ENCODE data around the gene HIVEP3.

DNA sequence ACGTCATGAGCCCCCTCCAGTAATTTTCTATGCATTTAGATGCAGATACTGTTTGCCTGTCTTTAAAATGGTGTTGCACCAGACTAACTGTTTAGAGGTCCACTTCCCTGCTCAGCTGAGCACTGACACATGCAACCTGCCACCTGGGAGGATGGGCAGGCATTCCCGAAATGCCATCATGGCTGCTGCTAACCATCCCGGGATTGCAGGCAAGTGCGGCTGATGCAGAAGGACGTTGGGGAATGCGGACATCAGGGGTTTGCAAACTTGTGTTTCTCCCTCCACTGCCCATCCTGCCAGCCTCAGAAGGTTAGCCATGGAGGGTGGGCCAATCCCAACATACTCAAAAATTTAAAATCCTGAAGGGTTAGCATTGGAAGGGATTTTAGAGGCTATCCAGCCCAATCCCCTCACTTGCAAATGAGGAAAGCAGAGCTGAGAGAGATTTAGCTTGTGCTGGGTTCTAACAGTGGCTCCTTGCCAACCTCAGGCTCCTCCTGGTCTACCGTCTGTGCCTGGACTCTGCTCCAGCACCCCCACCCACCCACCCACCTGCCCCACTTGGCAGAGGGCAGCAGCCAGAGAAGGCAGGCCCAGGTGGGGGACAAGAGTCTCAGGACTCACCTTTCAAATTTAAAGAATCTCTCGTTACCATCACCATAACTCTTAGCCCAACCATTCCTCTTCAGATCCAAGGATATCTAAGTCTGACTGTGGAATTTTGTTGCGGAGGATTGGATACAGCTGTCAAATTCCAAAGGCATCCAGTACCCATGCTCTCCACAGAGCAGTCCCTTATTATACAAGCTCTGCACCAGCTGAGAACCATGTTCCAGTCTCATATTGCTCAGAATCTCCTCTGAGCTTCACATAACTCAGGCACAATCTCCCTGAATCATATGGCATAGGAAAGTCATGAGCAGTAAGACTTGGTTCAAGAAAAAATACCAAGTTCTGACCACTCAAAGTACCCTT lies 34.2 kb downstream of the HIVEP3 start:
- TF ChIP-seq, protein P1, sequence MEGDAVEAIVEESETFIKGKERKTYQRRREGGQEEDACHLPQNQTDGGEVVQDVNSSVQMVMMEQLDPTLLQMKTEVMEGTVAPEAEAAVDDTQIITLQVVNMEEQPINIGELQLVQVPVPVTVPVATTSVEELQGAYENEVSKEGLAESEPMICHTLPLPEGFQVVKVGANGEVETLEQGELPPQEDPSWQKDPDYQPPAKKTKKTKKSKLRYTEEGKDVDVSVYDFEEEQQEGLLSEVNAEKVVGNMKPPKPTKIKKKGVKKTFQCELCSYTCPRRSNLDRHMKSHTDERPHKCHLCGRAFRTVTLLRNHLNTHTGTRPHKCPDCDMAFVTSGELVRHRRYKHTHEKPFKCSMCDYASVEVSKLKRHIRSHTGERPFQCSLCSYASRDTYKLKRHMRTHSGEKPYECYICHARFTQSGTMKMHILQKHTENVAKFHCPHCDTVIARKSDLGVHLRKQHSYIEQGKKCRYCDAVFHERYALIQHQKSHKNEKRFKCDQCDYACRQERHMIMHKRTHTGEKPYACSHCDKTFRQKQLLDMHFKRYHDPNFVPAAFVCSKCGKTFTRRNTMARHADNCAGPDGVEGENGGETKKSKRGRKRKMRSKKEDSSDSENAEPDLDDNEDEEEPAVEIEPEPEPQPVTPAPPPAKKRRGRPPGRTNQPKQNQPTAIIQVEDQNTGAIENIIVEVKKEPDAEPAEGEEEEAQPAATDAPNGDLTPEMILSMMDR (IDR thresholded peaks at IDR 0.05; ENCODE audit: low read depth, low read length): no peak
- TF ChIP-seq, protein P2, sequence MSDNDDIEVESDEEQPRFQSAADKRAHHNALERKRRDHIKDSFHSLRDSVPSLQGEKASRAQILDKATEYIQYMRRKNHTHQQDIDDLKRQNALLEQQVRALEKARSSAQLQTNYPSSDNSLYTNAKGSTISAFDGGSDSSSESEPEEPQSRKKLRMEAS (IDR thresholded peaks at IDR 0.05; ENCODE audit: low read depth, low read length): no peak
- TF ChIP-seq MYC (IDR thresholded peaks at IDR 0.05; ENCODE audit: low read depth, low read length) (no peak), POLR2A (IDR thresholded peaks at IDR 0.05; ENCODE audit: extremely low read depth, insufficient read length) (no peak)
